Neural cell (in vitro differentiated cells): Measurements from ENCODE around the gene PATL2. TPM values are rescaled to one million over a fixed set of nuclear protein-coding genes. Genes with fewer than 3 reads are reported as not detected.

Source experiments
- H2AFZ ChIP-seq: fragments of 200-600, 300-800 bp; sonication (generic), shearing (Covaris generic); 2 replicates; pipeline ENCODE4 v1.6.0; 2014; ENCODE audit warnings: low read depth, mild to moderate bottlenecking, antibody characterized with exemption, low read length, moderate library complexity
- H3F3A ChIP-seq: fragments of 200-600 bp; shearing (Covaris generic); 2 replicates; pipeline ENCODE4 v1.6.1; 2016; ENCODE audit warnings: mild to moderate bottlenecking, moderate library complexity, mixed read lengths, antibody characterized with exemption, low read length; ENCODE audit not compliant: insufficient read depth, poor library complexity, severe bottlenecking
- H3K27ac ChIP-seq: fragments of 200-600, 300-800 bp; sonication (generic), shearing (Covaris generic); 2 replicates; pipeline ENCODE4 v1.5.1; 2014; ENCODE audit warnings: mild to moderate bottlenecking, low read length, moderate library complexity
- H3K27me3 ChIP-seq: fragments of 300-800, 200-600 bp; sonication (generic), shearing (Covaris generic); 2 replicates; pipeline ENCODE4 v1.6.0; 2014; ENCODE audit warnings: mild to moderate bottlenecking, low read depth, low read length, moderate library complexity; ENCODE audit not compliant: insufficient read depth
- H3K36me3 ChIP-seq: fragments of 300-800, 200-600 bp; sonication (generic), shearing (Covaris generic); 2 replicates; pipeline ENCODE4 v1.5.1; 2014; ENCODE audit warnings: mild to moderate bottlenecking, antibody characterized with exemption, low read length, moderate library complexity; ENCODE audit not compliant: insufficient read depth
- H3K4me2 ChIP-seq: fragments of 300-800, 200-600 bp; sonication (generic), shearing (Covaris generic); 2 replicates; pipeline ENCODE4 v1.6.0; 2014; ENCODE audit warnings: mild to moderate bottlenecking, low read length
- H3K4me3 ChIP-seq: fragments of 300-800, 200-600 bp; sonication (generic), shearing (Covaris generic); 2 replicates; pipeline ENCODE4 v1.5.1; 2014; ENCODE audit warnings: mild to moderate bottlenecking, low read length, moderate library complexity
- H3K79me2 ChIP-seq: fragments of 200-600 bp; shearing (Covaris generic); replicated peaks from 2 replicates; pipeline ENCODE4 v1.6.0; 2014; ENCODE audit warnings: mild to moderate bottlenecking, low read length, moderate library complexity; ENCODE audit not compliant: insufficient read depth
- H3K9ac ChIP-seq: fragments of 300-800, 200-600 bp; sonication (generic), shearing (Covaris generic); 2 replicates; pipeline ENCODE4 v1.6.1; 2016; ENCODE audit warnings: mild to moderate bottlenecking, low read length, mixed read lengths
- H3K9me2 ChIP-seq: fragments of 200-600 bp; shearing (Covaris generic); 2 replicates; pipeline ENCODE4 v1.6.1; 2016; ENCODE audit warnings: mild to moderate bottlenecking, low read length, mixed read lengths; ENCODE audit not compliant: insufficient read depth
- H3K9me3 ChIP-seq: fragments of 200-600, 300-800 bp; sonication (generic), shearing (Covaris generic); 2 replicates; pipeline ENCODE4 v1.6.1; 2016; ENCODE audit warnings: mild to moderate bottlenecking, mixed run types, low read length, moderate library complexity, mixed read lengths
- H4K20me1 ChIP-seq: fragments of 200-600 bp; shearing (Covaris generic); 2 replicates; pipeline ENCODE4 v1.6.1; 2016; ENCODE audit warnings: mild to moderate bottlenecking, mixed run types; ENCODE audit not compliant: insufficient read depth
- CTCF ChIP-seq: fragments of 450-650 bp; IDR thresholded peaks from 2 replicates; pipeline ENCODE4 v1.5.1; 2014; ENCODE audit warnings: antibody characterized with exemption, mild to moderate bottlenecking, moderate library complexity; ENCODE audit not compliant: poor library complexity, severe bottlenecking
- EP300 ChIP-seq: fragments of 450-650 bp; conservative IDR thresholded peaks from 2 replicates; pipeline ENCODE4 v1.6.1; 2014; ENCODE audit warnings: antibody characterized with exemption, mild to moderate bottlenecking, moderate library complexity; ENCODE audit not compliant: poor library complexity, severe bottlenecking
- EZH2 ChIP-seq: fragments of 200-600, 300-800 bp; shearing (Covaris generic), sonication (generic); IDR thresholded peaks from 2 replicates; pipeline ENCODE4 v1.6.1; 2014; ENCODE audit warnings: antibody characterized with exemption, low read length, borderline replicate concordance, mild to moderate bottlenecking; ENCODE audit not compliant: insufficient read depth, poor library complexity, severe bottlenecking
- MXI1 ChIP-seq: fragments of 450-650 bp; conservative IDR thresholded peaks from 2 replicates; pipeline ENCODE4 v1.6.1; 2014; ENCODE audit warnings: antibody characterized with exemption, mild to moderate bottlenecking; ENCODE audit not compliant: poor library complexity, severe bottlenecking
- POLR2AphosphoS5 ChIP-seq: IDR thresholded peaks from 2 replicates; pipeline ENCODE4 v1.6.1; 2012
- RAD21 ChIP-seq: fragments of 450-650 bp; conservative IDR thresholded peaks from 2 replicates; pipeline ENCODE4 v1.6.1; 2014; ENCODE audit warnings: antibody characterized with exemption, mild to moderate bottlenecking, moderate library complexity
- REST ChIP-seq: IDR thresholded peaks from 2 replicates; pipeline ENCODE4 v1.6.1; 2012; ENCODE audit warnings: borderline replicate concordance
- SMC3 ChIP-seq: fragments of 450-650 bp; conservative IDR thresholded peaks from 2 replicates; pipeline ENCODE4 v1.6.1; 2014; ENCODE audit warnings: antibody characterized with exemption, mild to moderate bottlenecking, moderate library complexity; ENCODE audit not compliant: poor library complexity
- TAF1 ChIP-seq: IDR thresholded peaks from 2 replicates; pipeline ENCODE4 v1.6.1; 2012; ENCODE audit warnings: low read depth
- polyA plus RNA-seq: library from polyadenylated mRNA; depleted of rRNA; stranded (reverse); fragments of >200 nt; gene quantifications from 2 replicates; pipeline ENCODE4 v1.2.3, GENCODE V29; 2014

The PATL2 gene
- polyA plus RNA-seq, 1 donor from 2014 or later = not detected

DNA sequence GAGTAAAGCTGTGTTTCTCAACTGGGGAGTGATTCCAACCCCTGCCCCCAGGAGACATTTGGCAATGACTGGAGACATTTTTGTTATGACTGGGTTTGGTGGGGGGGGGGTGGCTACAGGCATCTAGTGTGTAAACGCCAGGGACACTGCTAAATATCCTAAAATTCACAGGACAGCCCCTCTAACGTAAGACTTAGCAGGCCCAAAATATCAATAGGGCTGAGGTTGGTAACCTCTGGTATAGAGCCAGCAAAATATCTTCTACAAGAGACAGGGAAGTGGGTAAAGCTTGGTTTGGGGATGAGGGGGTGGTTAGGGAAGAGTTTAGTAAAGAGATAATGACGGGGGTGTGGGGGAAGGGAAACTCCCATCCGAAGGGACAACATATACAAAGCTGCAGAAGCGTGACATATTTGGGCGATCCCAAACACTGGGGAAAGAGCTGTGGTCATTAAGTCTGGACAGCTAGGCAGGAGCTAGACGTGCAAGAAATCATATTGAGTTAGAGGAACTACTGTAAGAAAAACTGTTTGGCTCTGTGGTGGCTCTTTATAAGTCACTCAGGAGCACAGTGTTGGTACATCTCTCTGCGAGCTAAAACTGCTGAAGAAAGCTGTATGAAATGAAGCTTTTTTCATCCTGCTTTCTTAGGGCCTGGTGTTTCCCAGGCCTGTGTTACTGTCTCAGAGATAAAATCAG, 24.5 kb upstream of the PATL2 start:
- Histone ChIP-seq H3K27me3 (no peaks in the 10 kb centered on the region), H3K36me3 (no peaks in the 10 kb centered on the region), H3K9me3 (no peaks in the 10 kb centered on the region), H3K27ac (no peak overlapping the region), H3K9me2 (no peaks in the 10 kb centered on the region), H3K79me2 (no peaks in the 10 kb centered on the region), H2AFZ (no peak overlapping the region), H4K20me1 (no peaks in the 10 kb centered on the region), H3K4me2 (no peak overlapping the region), H3K4me3 (no peak overlapping the region), H3K9ac (no peak overlapping the region), H3F3A (no peaks in the 10 kb centered on the region)
- TF ChIP-seq CTCF = no peak
- TF ChIP-seq TAF1 = no peak
- TF ChIP-seq EZH2 = no peak
- TF ChIP-seq REST = no peak

GRCh38 chr15:44734839-44735481, 23.8 kb upstream of the PATL2 start:
- Histone ChIP-seq H3K4me2 (no peak overlapping the region), H3K79me2 (peaks cover 5% of the 10 kb centered on the region), H3K4me3 (no peak overlapping the region), H2AFZ (no peak overlapping the region), H3K9ac (no peak overlapping the region), H3K27me3 (no peaks in the 10 kb centered on the region), H3K9me3 (no peaks in the 10 kb centered on the region), H3K9me2 (no peaks in the 10 kb centered on the region), H4K20me1 (no peaks in the 10 kb centered on the region), H3K36me3 (no peaks in the 10 kb centered on the region), H3F3A (no peaks in the 10 kb centered on the region), H3K27ac (no peak overlapping the region)
- no peak for TF ChIP-seq POLR2AphosphoS5
- no peak for TF ChIP-seq EP300
- no peak for TF ChIP-seq CTCF
- no peak for TF ChIP-seq SMC3
- TF ChIP-seq MXI1 = no peak
- no peak for TF ChIP-seq RAD21
- TF ChIP-seq EZH2 = no peak
- no peak for TF ChIP-seq REST
- no peak for TF ChIP-seq TAF1
